Loucy (cell line): Measurements from ENCODE around the gene CACNG6.

ENCODE experiments used
- H2AFZ ChIP-seq: fragments of 200-600 bp; sonication (generic); 2 replicates; pipeline ENCODE4 v1.6.0; 2016; ENCODE audit warnings: antibody characterized with exemption, mild to moderate bottlenecking, low read length, moderate library complexity
- H3F3A ChIP-seq: fragments of 200-600 bp; 2 replicates; pipeline ENCODE4 v1.6.0; 2016; ENCODE audit warnings: antibody characterized with exemption, low read depth, mild to moderate bottlenecking
- H3K27me3 ChIP-seq: fragments of 200-600 bp; sonication (generic); 2 replicates; pipeline ENCODE4 v1.6.1; 2014; ENCODE audit warnings: low read length, mild to moderate bottlenecking; ENCODE audit not compliant: insufficient read depth, poor library complexity, severe bottlenecking
- H3K36me3 ChIP-seq: fragments of 200-600 bp; sonication (generic); 2 replicates; pipeline ENCODE4 v1.6.1; 2016; ENCODE audit warnings: low read length; ENCODE audit not compliant: insufficient read depth
- H3K4me1 ChIP-seq: fragments of 200-600 bp; sonication (generic); 2 replicates; pipeline ENCODE4 v1.5.1; 2014; ENCODE audit warnings: low read length, mild to moderate bottlenecking; ENCODE audit not compliant: insufficient read depth, poor library complexity, severe bottlenecking
- H3K4me2 ChIP-seq: fragments of 200-600 bp; sonication (generic); 2 replicates; pipeline ENCODE4 v1.6.0; 2014; ENCODE audit warnings: antibody characterized with exemption, low read length, low read depth, mild to moderate bottlenecking; ENCODE audit not compliant: poor library complexity, severe bottlenecking
- H3K4me3 ChIP-seq: fragments of 200-600 bp; sonication (generic); 2 replicates; pipeline ENCODE4 v1.5.1; 2014; ENCODE audit warnings: low read length, mild to moderate bottlenecking, mixed read lengths; ENCODE audit not compliant: poor library complexity, severe bottlenecking
- H3K79me2 ChIP-seq: fragments of 200-600 bp; sonication (generic); 2 replicates; pipeline ENCODE4 v1.6.1; 2014; ENCODE audit warnings: low read length; ENCODE audit not compliant: insufficient read depth
- H3K9ac ChIP-seq: fragments of 200-600 bp; sonication (generic); 2 replicates; pipeline ENCODE4 v1.6.0; 2014; ENCODE audit warnings: mild to moderate bottlenecking, low read depth, low read length, moderate library complexity; ENCODE audit not compliant: poor library complexity, severe bottlenecking
- H3K9me2 ChIP-seq: fragments of 200-600 bp; sonication (generic); replicated peaks from 2 replicates; pipeline ENCODE4 v1.6.1; 2016; ENCODE audit warnings: low read depth, low read length, mixed read lengths
- H3K9me3 ChIP-seq: fragments of 200-600 bp; sonication (generic); 2 replicates; pipeline ENCODE4 v1.6.1; 2014; ENCODE audit warnings: mild to moderate bottlenecking, antibody characterized with exemption, low read length, low read depth; ENCODE audit not compliant: insufficient read depth
- H4K20me1 ChIP-seq: fragments of 200-600 bp; sonication (generic); 2 replicates; pipeline ENCODE4 v1.6.0; 2014; ENCODE audit warnings: antibody characterized with exemption, low read length, mild to moderate bottlenecking; ENCODE audit not compliant: insufficient read depth, poor library complexity, severe bottlenecking
- CTCF ChIP-seq: fragments of 200-600 bp; sonication (generic); conservative IDR thresholded peaks from 2 replicates; pipeline ENCODE4 v1.5.1; 2014; ENCODE audit warnings: mild to moderate bottlenecking, antibody characterized with exemption, low read length
- EZH2phosphoT487 ChIP-seq: fragments of 200-600 bp; IDR thresholded peaks from 2 replicates; pipeline ENCODE4 v1.6.1; 2018; ENCODE audit warnings: antibody characterized with exemption, mild to moderate bottlenecking, moderate library complexity, borderline replicate concordance

Gene CACNG6

GRCh38 chr19:53953383-53953782, 38.1 kb upstream of the CACNG6 start:
- Histone ChIP-seq H4K20me1 (no peaks in the 10 kb centered on the region), H2AFZ (no peak overlapping the region), H3F3A (no peaks in the 10 kb centered on the region), H3K4me3 (no peak overlapping the region), H3K79me2 (no peaks in the 10 kb centered on the region), H3K4me1 (no peaks in the 10 kb centered on the region), H3K9ac (no peak overlapping the region), H3K4me2 (no peak overlapping the region), H3K9me2 (no peaks in the 10 kb centered on the region), H3K9me3 (no peaks in the 10 kb centered on the region), H3K27me3 (no peaks in the 10 kb centered on the region), H3K36me3 (no peaks in the 10 kb centered on the region)
- no peak for TF ChIP-seq CTCF
- no peak for TF ChIP-seq EZH2phosphoT487

- Histone ChIP-seq H3K4me3 (no peak overlapping the region), H3K9me2 (no peaks in the 10 kb centered on the region), H3F3A (no peaks in the 10 kb centered on the region), H2AFZ (no peak overlapping the region), H3K9me3 (no peaks in the 10 kb centered on the region), H3K4me2 (no peak overlapping the region), H3K27me3 (no peaks in the 10 kb centered on the region), H3K9ac (no peak overlapping the region), H3K4me1 (no peaks in the 10 kb centered on the region), H4K20me1 (no peaks in the 10 kb centered on the region), H3K36me3 (no peaks in the 10 kb centered on the region), H3K79me2 (no peaks in the 10 kb centered on the region)
- TF ChIP-seq EZH2phosphoT487, result no peak
- TF ChIP-seq CTCF, result no peak
These were observed 33.8 kb upstream of the CACNG6 start for GRCh38 chr19:53957448-53958167.

- no peak for TF ChIP-seq CTCF
- TF ChIP-seq EZH2phosphoT487, result no peak
- no peak overlapping the region for H3K4me3 ChIP-seq
- H3K4me2 ChIP-seq, result no peak overlapping the region
- H4K20me1 ChIP-seq, result no peaks in the 10 kb centered on the region
- H3K9me3 ChIP-seq, result no peaks in the 10 kb centered on the region
- no peak overlapping the region for H3K9ac ChIP-seq
- H3F3A ChIP-seq, result no peaks in the 10 kb centered on the region
- H2AFZ ChIP-seq, result no peak overlapping the region
- no peaks in the 10 kb centered on the region for H3K4me1 ChIP-seq
- H3K9me2 ChIP-seq, result no peaks in the 10 kb centered on the region
- no peaks in the 10 kb centered on the region for H3K27me3 ChIP-seq
- no peaks in the 10 kb centered on the region for H3K79me2 ChIP-seq
- no peaks in the 10 kb centered on the region for H3K36me3 ChIP-seq
These were observed 33.3 kb upstream of the CACNG6 start for GRCh38 chr19:53958168-53958571.
